ENCODE measurements around the gene RHBDF2. TPM values are rescaled to one million over a fixed set of nuclear protein-coding genes. Genes with fewer than 3 reads are reported as not detected.
A peak's percentile ranks its signal among the peaks of the same experiment; 100 is the strongest.
"Not testable (repeated sequence)": the region's sequence is repeated elsewhere in the genome, so short reads cannot be mapped to it uniquely, and the experiment has no call there.

RHBDF2 gene
- total RNA-seq, 1 experiment from 2014 or later = 22.6 TPM

DNA sequence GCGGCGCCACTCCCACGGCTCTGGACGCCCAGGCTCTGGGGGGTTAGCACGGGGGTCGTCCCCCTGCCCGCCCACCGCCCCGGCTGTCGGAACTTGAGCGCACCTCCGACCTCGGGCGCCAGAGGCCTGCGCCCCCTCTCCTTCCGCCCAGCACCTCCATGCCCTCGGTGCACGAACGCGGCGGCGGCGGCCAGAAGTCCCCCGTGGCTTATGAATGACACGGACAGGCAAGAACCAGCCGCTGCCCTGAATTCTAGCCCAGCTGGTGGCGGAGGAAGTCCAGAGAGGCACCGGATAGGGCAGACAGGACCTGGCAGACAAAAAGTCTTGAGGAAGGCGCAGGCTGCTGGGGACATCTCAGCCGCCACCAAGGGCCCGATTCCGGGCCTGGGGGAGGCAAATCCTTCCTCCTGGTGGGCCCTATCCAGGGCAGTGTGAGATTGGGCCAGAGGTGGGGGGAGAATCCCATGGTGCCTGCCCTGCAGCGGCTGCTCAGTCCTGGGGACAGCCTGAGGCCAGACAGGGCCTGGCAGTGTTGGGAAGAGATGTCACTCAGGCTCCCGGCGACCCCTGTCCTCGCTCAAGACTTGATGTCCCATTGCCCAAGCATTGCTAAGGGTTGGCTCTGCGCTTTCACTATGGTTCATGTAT lies 37.2 kb upstream of the RHBDF2 start:
- DNase-seq (ENCODE audit: low read depth) = no peak

DNA sequence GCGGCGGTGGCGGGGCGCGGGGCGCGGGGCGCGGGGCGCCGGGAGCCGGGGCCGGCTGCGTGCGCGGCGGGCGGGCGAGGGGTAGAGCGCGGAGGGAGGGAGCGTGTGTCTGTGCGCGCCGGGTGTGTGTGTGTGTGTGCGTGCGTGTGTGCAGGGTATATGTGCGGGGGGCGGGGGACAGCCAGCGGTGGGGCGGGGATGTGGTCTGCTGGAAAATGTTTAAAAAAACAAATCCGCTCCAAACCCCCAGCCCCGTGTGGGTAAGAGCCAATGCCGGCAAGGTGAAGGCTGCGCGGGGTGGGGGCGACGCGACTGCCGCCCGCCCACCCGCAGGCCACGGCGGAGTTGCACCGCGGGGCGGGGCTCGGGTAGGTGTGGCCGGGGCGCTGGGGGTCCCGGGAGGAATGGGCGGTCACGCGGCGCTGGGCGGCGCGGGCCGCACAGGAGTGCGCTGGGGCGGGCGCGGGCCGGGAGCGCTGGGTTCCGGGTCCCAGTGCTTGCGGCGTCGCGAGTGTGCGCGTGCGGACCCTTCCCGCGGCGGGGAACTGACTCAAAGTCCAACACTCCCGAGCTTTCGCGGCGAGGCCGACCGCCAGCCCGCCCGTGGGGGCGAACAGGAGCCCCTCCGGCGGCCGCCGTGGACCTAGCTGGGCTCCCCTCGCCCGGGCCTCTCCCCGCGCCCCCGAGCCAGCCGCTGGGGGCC lies 36.5 kb upstream of the RHBDF2 start, which contains the start of gene CYGB:
CYGB (minus strand) TSS at position 132 of the 703 bp plus-strand sequence. CDS start 167 bp downstream, outside the sequence.
- peak; percentile 11 for DNase-seq (ENCODE audit: low read depth)

DNA sequence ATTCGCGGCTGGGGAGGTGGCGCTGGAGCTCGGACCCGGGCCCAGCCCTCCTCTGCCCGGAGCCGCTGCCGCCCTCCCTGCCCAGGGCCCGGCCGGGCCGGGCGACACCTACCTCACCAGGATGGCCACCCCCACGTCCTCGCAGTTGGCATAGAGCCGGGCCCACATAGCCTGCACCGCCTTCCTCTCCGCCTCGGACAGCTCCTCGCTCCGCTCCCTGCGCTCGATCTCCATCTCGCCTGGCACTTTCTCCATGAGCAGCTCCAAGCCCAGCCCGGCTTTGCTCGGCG lies 36.0 kb upstream of the RHBDF2 start:
- DNase-seq (ENCODE audit: low read depth) = peak; percentile 34

GRCh38 chr17:76536511-76537287 lies 35.5 kb upstream of the RHBDF2 start:
- DNase-seq (ENCODE audit: low read depth) = no peak

DNA sequence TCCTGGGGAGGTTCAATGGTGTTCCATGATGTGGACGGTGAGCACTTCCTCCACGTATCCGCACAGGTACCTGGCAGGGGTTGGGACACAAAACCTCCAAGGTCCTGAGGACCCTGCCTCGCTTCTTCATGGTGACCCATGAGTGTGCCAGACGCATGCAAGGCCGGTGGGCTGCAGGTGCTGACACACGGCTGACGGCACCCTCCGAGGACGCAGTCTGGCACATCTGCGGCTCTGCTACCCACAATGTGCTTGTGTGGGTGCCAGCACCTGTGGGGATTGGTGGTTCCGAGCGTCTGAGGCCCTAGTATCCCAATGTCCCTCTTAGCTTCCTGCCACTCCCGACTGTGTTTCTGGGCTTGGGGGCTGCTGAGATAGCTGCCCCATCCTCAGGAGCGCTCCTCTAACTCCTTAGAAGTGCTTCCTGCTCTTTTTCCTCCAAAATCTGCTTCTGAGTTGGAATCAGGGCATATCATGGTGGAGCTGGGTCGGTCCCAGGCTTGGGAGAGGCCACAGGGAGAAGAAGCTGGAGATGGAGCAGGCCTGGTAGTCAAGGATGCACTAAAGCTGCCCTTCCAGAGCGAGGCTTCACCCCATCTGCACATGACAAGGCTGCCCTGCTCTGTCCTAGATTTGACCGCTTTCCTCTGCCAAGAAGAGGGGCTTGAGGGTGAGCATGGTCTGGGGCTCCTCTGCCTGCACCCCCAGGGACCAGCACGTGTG lies 34.7 kb upstream of the RHBDF2 start:
- DNase-seq (ENCODE audit: low read depth) = no peak

- DNase-seq (ENCODE audit: low read depth) = peak; percentile 43
Measured at GRCh38 chr17:76534831-76535732, 33.9 kb upstream of the RHBDF2 start.

DNA sequence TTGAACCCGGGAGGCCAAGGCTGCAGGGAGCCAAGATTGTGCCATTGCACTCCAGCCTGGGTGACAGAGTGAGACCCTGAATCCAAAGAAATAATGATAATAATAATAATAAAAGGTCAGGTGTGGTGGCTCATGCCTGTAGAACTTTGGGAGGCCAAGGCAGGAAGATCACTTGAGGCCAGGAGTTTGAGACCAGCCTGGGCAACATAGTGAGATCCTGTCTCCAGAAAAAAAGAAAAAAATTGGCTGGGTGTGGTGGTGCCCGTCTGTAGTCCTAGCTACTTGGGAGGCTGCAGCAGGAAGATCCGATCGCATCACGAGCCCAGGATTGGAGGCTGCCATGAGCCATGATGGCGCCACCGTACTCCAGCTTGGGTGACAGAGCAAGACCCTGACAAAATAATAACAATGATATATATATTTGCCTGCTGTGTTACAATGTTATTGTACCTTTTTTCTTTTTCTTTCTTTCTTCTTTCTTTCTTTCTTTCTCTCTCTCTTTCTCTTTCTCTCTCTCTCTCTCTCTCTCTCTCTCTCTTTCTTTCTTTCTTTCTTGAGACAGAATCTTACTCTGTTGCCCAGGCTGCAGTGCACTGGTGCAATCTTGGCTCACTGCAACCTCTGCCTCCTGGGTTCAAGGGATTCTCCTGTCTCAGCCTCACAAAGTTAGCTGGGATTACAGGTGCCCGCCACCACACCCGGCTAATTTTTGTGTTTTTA lies 32.6 kb upstream of the RHBDF2 start:
- not testable (repeated sequence) for DNase-seq (ENCODE audit: low read depth)

DNA sequence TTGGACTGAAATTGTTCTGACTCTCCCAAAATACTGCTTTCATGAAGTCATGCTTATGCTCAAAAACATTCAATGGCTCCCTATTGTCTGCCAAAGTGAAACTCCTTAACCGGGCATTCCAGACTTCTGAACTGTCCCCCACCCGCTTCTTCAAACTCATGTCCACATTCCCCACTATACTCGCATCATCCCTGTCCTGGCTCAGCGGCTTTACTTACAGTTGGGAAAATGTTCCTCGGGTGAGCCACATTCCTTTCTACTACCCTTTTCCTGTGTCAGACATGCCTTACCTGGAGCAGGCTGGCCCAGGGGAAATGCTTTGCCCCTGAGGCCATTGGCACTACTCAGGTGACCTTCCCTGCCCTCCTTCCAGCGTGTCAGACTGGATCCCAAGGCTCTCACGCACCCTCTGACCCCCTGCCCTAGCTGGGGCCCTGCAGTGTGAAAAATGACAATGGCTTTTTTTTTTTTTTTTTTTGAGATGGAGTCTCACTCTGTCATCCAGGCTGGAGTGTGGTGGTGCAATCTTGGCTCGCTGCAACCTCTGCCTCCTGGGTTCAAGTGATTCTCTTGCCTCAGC lies 30.9 kb upstream of the RHBDF2 start:
- DNase-seq (ENCODE audit: low read depth) = no peak

DNA sequence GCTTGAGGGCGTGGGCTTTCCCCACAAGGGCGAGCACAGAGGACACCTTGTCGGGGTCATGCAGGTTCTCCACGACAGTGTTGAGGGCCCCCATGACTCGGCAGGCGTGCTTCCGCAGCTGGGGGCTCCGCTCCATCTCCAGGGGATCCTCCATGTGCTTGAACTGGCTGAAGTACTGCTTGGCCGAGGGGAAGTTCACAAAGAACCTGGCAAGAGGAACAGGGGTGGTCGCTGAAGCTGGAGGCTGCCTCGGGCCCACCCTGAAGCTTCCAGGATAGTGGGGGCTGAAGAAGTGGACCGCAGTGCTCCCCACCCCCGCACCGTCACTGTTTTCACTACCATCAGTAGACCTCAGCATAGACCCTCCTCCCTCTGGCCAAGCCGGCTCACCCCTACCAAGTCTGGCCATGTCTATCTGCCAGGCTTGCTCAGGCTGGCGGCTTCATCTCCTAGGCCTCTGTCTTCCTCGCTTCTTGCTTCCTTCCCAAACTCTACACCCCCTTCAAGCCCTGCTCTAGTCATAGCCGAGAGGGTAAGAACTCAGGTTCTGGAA lies 30.3 kb upstream of the RHBDF2 start:
- DNase-seq (ENCODE audit: low read depth) = no peak

GRCh38 chr17:76530811-76531485 lies 29.7 kb upstream of the RHBDF2 start:
- DNase-seq (ENCODE audit: low read depth) = no peak

DNA sequence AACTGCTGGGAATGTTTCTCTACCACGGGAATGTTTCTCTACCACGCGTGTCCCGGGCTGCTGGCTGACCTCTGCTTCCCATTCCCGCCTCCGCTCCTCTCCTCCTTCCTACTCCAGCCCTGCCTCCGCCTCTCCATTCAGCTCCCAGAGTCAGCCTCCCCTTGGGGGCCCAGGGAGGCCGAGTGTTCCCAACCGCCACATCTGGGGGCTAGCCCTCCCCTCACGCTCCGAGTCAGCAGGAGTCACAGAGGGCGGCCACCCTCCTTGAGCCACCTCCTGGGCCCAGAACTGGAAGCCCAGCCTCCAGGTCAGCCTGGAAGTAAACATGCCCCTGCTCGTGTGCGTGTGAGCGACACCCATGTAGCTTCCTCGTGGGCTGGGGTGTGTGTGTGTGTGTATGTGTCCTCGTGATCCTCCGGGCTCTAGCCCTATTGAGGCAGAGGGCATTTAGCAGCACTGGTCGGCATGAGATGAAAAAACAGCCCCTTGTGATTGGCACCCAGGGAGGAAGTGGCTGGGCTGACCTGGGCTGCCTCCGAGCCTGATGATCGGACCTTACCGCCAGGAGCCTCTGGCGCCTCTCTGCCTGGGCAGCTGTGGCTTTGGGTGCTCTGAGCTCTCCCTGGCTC lies 29.0 kb upstream of the RHBDF2 start:
- DNase-seq (ENCODE audit: low read depth) = no peak

- peak; percentile 93 for DNase-seq (ENCODE audit: low read depth)
Measured at GRCh38 chr17:76529224-76530094, 28.2 kb upstream of the RHBDF2 start.

GRCh38 chr17:76528528-76529223 lies 27.5 kb upstream of the RHBDF2 start:
- DNase-seq (ENCODE audit: low read depth) = no peak

- no peak for DNase-seq (ENCODE audit: low read depth)
Measured at GRCh38 chr17:76528156-76528527, 26.9 kb upstream of the RHBDF2 start.

DNA sequence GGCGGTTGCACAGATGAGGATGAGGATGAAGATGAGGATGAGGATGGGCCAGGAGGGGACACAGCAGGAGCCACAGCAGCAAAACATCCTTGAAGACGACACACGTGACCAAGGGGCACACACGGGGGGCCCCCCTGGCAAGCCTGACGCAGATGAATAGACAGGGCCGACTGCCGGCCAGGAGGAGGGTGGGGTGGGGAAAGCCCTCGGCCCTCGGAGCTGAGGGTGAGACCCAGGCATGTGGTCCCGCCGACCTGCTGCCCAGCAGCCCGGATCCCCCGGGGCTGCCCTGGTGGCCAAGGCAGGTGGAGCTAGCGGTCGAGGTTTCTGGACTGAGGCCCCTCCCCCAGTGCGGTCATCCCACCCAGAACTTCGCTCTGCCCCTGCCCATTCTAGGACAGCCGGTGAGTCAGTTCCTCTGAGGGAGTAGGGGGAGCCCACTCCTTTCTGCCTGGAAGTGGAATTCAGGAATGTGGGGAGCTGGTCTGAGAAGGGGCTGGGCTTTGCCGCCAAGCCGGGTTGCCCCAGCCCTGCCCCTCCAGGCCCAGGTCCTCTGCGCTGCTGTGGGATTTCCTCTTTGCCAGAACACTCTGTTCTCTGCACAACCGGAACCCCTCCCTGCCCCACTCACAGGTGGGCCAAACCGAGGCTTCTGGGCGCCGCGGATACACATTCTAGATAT lies 26.3 kb upstream of the RHBDF2 start:
- DNase-seq (ENCODE audit: low read depth) = peak; percentile 23

GRCh38 chr17:76527016-76527415 lies 25.8 kb upstream of the RHBDF2 start:
- DNase-seq (ENCODE audit: low read depth) = not testable (repeated sequence)

GRCh38 chr17:76525513-76525833 lies 24.2 kb upstream of the RHBDF2 start:
- DNase-seq (ENCODE audit: low read depth) = not testable (repeated sequence)

All from RPMI7951 (cell line).